Mucosa of descending colon (tissue), 3 donors: ENCODE results near the gene PLGRKT. TPM values are rescaled to one million over a fixed set of nuclear protein-coding genes. Genes with fewer than 3 reads are reported as not detected.
"Not testable (repeated sequence)": the region's sequence is repeated elsewhere in the genome, so short reads cannot be mapped to it uniquely, and the experiment has no call there.

Source experiments
- ATAC-seq: fragments of 200-7000 bp; cut with Tn5 transposase; one replicate; pipeline ENCODE4 v1.9.1; 2020; ENCODE audit warnings: mild to moderate bottlenecking, moderate library complexity
- DNase-seq, 3 donors: peaks; one replicate each; pipeline ENCODE4 v3.0.0-alpha.2; 2020
- H3K36me3 ChIP-seq: fragments of 200-600 bp; one replicate; pipeline ENCODE4 v1.8.0; 2021; ENCODE audit warnings: low read depth, mild to moderate bottlenecking
- H3K4me1 ChIP-seq: fragments of 200-600 bp; one replicate; pipeline ENCODE4 v1.8.0; 2021; ENCODE audit warnings: low read depth, mild to moderate bottlenecking
- H3K4me3 ChIP-seq: fragments of 200-600 bp; one replicate; pipeline ENCODE4 v1.8.0; 2021; ENCODE audit warnings: mild to moderate bottlenecking
- H3K9me3 ChIP-seq: fragments of 200-600 bp; one replicate; pipeline ENCODE4 v1.8.0; 2021; ENCODE audit warnings: mild to moderate bottlenecking
- CTCF ChIP-seq: fragments of 200-600 bp; IDR thresholded peaks from one replicate; pipeline ENCODE4 v1.8.0; 2022; ENCODE audit warnings: antibody characterized with exemption, mild to moderate bottlenecking
- intact Hi-C, 2 donors: fragments of 100-400 bp; cut with DNase I in 1 of 2; cut with micrococcal nuclease in 1 of 2; formaldehyde crosslinking; loops; one replicate each; pipeline versions ENCODE4 v1.11.0 to v1.11.1; 2022; cut with DNase I, micrococcal nuclease
- total RNA-seq, 3 donors: library from RNA; stranded (reverse); fragmentation: NEBNext Ultra II Directional in 2 of 3; extraction: Animal tissue kit (Norgen Biotek cat#: 25700) in 2 of 3; gene quantifications; one replicate each; pipeline versions ENCODE4 v1.2.1 to v1.2.4, GENCODE V29; 2021 to 2023
- donor health status: DM: no; HTN: no; CAD: no; lungs with moderate emphysema.
- donor health status: DM: no; HTN: no; CAD: no.
- donor health status: DM: no; HTN: yes; CAD: no.

PLGRKT gene
- total RNA-seq, 3 donors from 2014 or later = 34.0 to 67.1 (median 53.0) TPM

GRCh38 chr9:5481322-5482040 lies 43.8 kb upstream of the PLGRKT start:
- intact Hi-C loops = no loop called here
- Histone ChIP-seq H3K4me1 (no peaks in the 10 kb centered on the region), H3K9me3 (no peaks in the 10 kb centered on the region), H3K4me3 (no peak overlapping the region), H3K36me3 (no peaks in the 10 kb centered on the region)
- ATAC-seq (no peak), DNase-seq (no peak)
- TF ChIP-seq CTCF = no peak

DNA sequence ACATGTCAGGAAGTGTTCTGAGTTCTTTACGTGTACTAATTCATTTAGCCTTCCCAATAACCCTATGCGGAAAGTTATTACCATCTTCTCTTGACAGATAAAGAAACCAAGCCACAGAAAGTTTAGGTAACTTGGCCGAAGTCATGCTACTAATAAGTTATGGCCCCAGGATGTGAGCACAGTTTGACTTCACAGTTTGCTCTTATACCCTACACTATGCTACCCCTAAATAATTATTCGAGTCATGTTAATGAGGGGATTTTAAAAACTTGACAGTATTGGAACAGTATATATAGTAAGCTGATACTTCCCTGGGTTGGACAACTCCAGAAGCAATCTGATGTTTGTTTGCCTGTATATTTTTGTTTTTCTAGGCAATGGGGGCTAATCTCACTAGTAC lies 43.2 kb upstream of the PLGRKT start:
- H3K36me3 ChIP-seq = no peaks in the 10 kb centered on the region
- TF ChIP-seq CTCF = no peak
- H3K4me1 ChIP-seq = no peaks in the 10 kb centered on the region
- H3K4me3 ChIP-seq = no peak overlapping the region
- H3K9me3 ChIP-seq = no peaks in the 10 kb centered on the region
- DNase-seq = no peak
- intact Hi-C loops = no loop called here
- no peak for ATAC-seq

- Histone ChIP-seq H3K4me1 (no peaks in the 10 kb centered on the region), H3K9me3 (no peaks in the 10 kb centered on the region), H3K36me3 (no peaks in the 10 kb centered on the region), H3K4me3 (no peak overlapping the region)
- TF ChIP-seq CTCF = no peak
- DNase-seq = no peak
- intact Hi-C loops = no loop called here
- ATAC-seq = no peak
These were observed 42.4 kb upstream of the PLGRKT start for GRCh38 chr9:5479994-5480694.

- intact Hi-C loops = no loop called here
- Histone ChIP-seq H3K4me1 (no peaks in the 10 kb centered on the region), H3K9me3 (no peaks in the 10 kb centered on the region), H3K4me3 (no peak overlapping the region), H3K36me3 (no peaks in the 10 kb centered on the region)
- ATAC-seq (no peak), DNase-seq (no peak)
- TF ChIP-seq CTCF = no peak
These were observed 40.5 kb upstream of the PLGRKT start for GRCh38 chr9:5478206-5478605.

DNA sequence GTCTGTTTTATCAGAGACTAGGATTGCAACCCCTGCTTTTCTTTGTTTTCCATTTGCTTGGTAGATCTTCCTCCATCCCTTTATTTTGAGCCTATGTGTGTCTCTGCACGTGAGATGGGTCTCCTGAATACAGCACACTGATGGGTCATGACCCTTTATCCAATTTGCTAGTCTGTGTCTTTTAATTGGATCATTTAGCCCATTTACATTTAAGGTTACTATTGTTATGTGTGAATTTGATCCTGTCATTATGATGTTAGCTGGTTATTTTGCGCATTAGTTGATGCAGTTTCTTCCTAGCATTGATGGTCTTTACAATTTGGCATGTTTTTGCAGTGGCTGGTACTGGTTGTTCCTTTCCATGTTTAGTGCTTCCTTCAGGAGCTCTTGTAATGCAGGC lies 37.9 kb upstream of the PLGRKT start:
- H3K4me3 ChIP-seq, DNase-seq, intact Hi-C loops, ATAC-seq, H3K9me3 ChIP-seq, H3K36me3 ChIP-seq, H3K4me1 ChIP-seq: not testable (repeated sequence)

DNA sequence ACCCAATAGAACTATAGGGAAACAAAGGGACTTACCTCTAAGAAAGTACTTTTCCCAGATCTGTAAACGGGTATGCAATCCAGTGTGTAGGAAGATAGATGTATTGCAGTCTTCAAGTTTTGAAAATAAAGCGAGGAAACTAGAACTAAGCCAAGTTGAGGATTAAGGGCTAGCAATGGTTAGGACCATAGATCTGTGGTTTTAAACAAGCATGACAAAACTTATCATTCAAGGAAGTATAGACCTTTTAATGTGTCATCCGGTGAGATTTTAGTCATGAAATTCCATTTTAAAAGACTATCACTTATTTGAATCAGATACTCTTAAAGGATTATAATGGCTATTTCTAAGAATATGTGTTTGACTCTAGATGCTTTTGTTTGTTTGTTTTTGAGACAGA lies 33.1 kb upstream of the PLGRKT start:
- no peak for TF ChIP-seq CTCF
- intact Hi-C loops = no loop called here
- ATAC-seq = no peak

More for the DNA sequence above, 33.1 kb upstream of the PLGRKT start:
- no peaks in the 10 kb centered on the region for H3K9me3 ChIP-seq
- no peaks in the 10 kb centered on the region for H3K4me1 ChIP-seq
- no peak overlapping the region for H3K4me3 ChIP-seq
- DNase-seq = no peak
- no peaks in the 10 kb centered on the region for H3K36me3 ChIP-seq
